Vagina (tissue), 2 donors: ENCODE measurements around the gene ABHD10.

ENCODE experiments used
- CTCF ChIP-seq, 3 experiments: fragments of 450-650 bp in 2 of 3; fragments of 200-600 bp in 1 of 3; sonication (generic) in 1 of 3; IDR thresholded peaks; one replicate each; pipeline ENCODE4 v1.5.1; 2017 to 2019; ENCODE audit warnings: antibody characterized with exemption in 3 of 3, mild to moderate bottlenecking in 2 of 3, moderate library complexity in 2 of 3
- POLR2A ChIP-seq, 2 donors: fragments of 450-650 bp; IDR thresholded peaks; one replicate each; pipeline ENCODE4 v1.6.1; 2017; ENCODE audit warnings: antibody characterized with exemption in 2 of 2, mild to moderate bottlenecking in 2 of 2, moderate library complexity in 2 of 2

GRCh38 chr3:112004669-112005068 is 25.8 kb downstream of the ABHD10 start:
- no peak for TF ChIP-seq CTCF (IDR thresholded peaks at IDR 0.05)
- TF ChIP-seq POLR2A (IDR thresholded peaks at IDR 0.05): no peak
